DLD1 (cell line): ENCODE results near the gene PPTC7.
"Not testable (repeated sequence)": the region's sequence is repeated elsewhere in the genome, so short reads cannot be mapped to it uniquely, and the experiment has no call there.

Source experiments
- in situ Hi-C: cut with HindIII; loops from 2 replicates; pipeline ENCODE4 v1.10.0; 2017; ENCODE audit warnings: low sequenced_read_pairs

PPTC7 gene

DNA sequence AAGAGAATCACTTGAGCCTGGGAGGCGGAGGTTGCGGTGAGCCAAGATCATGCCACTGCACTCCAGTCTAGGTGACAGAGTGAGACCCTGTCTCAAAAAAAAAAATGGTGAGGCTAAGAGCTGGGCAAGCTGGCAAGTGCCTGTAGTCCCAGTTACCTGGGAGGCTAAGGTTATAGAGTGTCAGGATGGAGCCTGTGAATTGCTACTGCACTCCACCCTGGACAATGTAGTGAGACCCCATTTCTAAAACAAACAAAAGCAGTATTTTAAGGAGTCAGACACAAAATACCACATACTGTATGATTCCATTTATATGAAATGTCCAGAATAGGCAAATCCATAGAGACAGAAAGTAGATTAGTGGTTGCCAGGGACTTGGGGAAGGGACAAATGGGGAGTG is 4.0 kb upstream of the PPTC7 start:
- in situ Hi-C loops, result not testable (repeated sequence)

DNA sequence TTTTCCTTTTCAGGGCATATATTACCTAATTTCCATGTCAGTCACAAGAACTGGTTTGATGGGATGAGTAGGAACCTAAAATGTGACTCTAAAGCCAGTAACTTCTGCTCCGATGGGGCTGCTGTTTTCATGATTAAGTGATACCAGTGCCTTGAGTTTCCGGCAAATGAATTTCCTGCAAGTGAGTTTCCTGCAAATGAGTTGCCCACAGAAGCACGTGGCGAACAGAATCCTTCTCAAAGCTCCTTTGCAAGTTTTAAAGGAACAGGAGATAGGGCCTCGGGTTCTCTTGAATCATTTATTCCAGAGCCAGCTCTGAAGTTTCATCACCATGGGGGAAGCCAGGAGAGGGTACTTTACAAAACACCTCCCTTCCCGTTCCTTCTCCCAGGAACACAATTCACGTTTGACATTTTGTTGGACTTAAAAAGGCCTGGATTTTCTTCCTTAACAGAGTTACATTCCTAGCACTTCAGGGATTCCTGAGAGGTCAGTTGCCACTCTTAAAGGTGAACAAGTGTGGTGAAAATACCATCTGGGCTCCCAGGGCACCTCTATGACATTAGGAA is 2.2 kb upstream of the PPTC7 start:
- in situ Hi-C loops, result no loop called here

DNA sequence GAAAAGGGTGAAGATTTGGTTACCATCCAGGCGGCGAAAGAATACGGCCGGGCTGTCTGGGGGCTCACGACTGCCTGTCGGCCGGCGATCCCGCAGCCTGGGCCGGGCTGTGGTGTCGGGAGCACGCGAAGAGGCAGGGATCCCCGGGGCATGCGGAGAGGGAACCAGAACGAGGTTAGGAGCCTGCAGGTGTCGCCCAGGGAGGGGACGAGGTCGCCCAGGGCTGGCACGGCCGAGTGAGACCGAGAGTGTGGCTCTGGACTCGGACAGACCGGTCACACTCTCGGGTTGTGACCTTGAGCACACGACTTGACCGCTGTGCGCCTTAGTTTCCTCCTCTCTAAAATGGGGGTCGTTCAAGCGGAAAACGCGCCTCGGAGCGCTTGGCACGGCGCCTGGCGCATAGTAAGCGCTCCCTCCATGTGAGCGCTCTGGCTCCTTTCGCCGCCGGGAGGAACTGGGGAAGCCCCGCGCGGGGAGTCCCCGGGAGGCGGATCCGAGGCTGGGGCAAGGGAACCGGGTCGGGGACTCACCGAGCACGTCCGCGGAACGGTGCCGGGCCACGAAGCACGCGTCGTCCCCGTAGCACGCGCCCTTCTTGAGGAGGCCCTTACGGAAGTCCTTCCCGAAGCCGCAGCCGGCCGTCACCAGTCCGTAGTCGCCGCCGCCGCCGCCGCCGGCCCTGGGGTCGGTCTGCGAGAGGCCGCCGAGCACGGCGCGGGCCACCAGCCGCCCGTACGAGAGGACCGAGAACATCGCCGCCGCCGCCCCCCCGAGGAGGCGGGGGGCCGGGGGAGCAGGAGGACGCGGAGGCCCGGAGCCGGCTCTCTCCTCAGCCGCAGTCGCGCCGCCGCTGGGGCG is 612 bp downstream of the PPTC7 start:
- in situ Hi-C loops, result no loop called here

DNA sequence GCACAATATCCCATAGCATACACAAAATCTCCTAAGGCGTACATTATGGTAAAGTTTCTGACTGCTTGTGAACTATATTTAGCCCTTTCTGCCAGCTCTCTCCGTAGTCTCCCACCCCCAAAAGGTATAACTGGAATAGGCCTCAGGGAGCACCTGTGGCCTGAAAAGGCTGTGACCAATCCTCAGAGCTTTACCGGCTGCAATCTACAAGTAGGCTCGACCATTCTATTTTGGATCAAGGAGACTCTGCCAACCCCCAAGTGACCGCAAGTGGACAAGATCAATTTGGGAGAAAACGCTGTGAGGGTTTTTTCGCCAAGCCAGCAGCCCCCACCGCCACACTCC is 1.2 kb downstream of the PPTC7 start:
- in situ Hi-C loops, result no loop called here

GRCh38 chr12:110579535-110580253 is 3.4 kb downstream of the PPTC7 start:
- in situ Hi-C loops, result no loop called here

DNA sequence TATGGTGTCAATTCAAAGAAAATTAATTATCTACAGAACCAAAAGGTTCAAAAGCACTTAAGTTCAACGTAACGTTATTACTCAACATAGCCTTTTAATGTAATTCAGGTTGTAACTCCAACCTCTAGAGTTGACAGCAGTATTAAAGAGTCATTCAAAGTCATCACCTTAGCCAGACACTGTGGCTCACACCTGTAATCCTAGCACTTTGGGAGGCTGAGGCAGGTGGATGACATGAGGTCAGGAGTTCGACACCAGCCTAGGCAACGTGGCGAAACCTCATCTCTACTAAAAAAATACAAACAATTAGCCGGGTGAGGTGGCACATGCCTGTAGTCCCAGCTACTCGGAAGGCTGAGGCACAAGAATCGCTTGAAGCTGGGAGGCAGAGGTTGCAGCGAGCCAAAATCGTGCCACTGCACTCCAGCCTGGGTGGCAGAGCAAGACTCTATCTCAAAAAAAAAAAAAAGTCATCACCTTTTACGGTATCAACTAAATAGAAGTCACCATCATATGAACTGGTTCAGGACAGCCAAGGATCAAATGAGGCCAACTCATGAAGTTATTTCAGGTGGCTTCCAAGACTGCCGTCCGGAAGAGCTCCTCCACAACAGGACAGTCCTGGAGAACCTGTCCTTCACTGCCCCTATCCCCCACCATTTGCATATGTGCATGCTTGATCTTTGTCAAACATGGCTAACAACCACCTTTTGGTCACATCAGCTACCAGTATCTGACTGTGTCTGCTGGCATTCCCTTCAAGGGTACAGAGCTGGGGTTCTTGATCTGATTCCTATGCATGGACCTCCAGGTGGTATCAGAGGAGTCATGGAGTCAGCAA is 4.2 kb downstream of the PPTC7 start:
- in situ Hi-C loops, result no loop called here

GRCh38 chr12:110577864-110578693 is 5.0 kb downstream of the PPTC7 start:
- in situ Hi-C loops, result no loop called here

DNA sequence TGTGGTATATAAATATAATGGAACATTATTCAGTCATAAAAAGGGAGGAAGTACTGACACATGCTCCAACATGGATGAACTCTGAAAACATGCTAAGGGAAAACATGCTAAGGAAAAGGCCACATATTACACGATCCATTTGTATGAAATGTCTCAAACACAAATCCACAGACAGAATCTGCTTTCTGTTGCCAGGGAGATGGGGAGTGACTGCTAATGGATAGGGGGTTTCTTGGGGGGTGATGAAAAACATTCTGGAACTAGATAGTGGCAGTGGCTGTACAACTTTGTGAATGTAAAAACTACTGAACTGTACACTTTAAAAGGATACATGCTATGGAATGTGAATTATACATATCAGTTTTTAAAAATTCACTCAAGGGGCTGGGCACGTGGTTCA is 6.6 kb downstream of the PPTC7 start:
- in situ Hi-C loops, result no loop called here

DNA sequence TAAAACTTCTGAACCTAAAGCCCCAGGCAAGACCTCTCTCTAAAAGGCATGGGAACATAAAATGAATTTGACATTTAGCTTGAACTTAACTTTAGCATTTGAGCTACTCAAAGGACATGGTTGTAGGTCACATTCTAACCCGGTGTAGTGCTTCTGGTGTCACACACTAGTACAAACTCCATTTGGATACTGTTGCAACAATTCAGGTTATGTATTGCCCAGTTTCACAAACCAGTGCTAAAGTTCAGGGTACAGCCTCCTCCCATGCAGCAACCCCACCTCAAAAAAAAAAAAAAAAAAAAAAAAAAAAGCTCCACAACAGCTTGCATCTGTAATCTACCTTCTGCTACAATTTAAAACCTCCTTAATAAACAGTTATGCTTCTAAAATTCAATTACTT is 7.8 kb downstream of the PPTC7 start:
- in situ Hi-C loops, result no loop called here

DNA sequence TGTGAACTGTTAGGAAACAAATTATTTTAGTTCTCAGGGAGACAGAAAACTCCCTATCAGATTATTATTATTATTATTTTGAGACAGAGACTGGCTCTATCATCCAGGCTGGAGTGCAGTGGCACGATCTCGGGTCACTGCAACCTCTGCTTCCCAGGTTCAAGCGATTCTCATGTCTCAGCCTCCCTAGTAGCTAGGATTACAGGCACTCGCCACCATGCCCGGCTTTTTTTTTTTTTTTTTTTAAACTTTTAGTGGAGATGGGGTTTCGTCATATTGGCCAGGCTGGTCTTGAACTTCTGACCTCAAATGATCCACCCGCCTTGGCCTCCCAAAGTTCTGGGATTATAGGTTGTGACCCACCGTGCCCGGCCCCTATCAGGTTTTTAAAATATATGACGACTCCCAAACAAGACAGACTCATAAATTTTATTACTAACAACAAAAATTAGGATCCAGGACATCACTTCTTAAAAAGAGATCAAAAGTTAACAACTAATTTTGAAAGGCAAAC is 8.3 kb downstream of the PPTC7 start:
- in situ Hi-C loops, result loop anchor here (5.0 kb wide), 1 partner anchor 47 kb away; no protein-coding TSS in a partner anchor

DNA sequence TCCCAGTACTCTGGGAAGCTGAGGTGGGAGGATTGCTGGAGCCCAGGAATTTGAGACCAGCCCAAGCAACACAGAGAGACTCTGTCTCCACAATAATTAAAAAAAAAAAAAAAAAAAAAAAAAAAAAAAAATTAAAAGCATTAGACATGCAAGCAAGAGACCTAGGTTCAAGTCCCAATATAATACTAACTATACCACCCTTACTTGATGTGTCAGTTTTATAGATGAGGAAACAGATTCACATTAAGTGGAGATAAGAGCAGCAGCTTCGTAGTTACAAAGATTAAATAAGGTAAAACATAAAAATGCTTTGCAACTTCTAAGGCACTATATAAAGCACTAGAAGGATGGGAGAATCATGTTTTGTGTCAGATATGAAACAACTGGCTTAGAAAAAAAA is 9.1 kb downstream of the PPTC7 start:
- in situ Hi-C loops, result loop anchor here (5.0 kb wide), 1 partner anchor 47 kb away; no protein-coding TSS in a partner anchor

DNA sequence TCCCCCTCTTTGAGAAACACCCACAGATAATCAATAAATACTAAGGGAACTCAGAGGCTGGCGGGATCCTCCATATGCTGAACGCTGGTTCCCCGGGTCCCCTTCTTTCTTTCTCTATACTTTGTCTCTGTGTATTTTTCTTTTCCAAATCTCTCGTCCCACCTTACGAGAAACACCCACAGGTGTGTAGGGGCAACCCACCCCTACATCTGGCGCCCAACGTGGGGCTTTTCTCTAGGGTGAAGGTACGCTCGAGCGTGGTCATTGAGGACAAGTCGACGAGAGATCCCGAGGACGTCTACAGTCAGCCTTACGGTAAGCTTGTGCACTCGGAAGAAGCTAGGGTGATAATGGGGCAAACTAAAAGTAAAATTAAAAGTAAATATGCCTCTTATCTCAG is 12.3 kb downstream of the PPTC7 start:
- in situ Hi-C loops, result loop anchor here (5.0 kb wide), 1 partner anchor 43 kb away; no protein-coding TSS in a partner anchor

DNA sequence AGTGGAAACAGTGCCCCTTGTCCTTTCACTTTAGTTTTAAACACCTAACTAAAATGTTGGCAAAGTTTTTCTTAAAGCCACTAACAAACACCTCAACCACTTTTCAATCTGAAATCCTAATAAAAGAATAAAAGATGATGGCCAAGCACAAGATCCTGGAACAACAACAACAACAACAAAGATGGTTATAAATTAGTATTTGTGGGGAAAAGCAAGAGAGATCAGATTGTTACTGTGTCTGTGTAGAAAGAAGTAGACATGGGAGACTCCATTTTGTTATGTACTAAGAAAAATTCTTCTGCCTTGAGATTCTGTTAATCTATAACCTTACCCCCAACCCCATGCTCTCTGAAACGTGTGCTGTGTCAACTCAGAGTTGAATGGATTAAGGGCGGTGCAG is 13.3 kb downstream of the PPTC7 start:
- in situ Hi-C loops, result loop anchor here (5.0 kb wide), 1 partner anchor 43 kb away; no protein-coding TSS in a partner anchor

- in situ Hi-C loops, result no loop called here
Observed at GRCh38 chr12:110568752-110569151, 14.4 kb downstream of the PPTC7 start.

DNA sequence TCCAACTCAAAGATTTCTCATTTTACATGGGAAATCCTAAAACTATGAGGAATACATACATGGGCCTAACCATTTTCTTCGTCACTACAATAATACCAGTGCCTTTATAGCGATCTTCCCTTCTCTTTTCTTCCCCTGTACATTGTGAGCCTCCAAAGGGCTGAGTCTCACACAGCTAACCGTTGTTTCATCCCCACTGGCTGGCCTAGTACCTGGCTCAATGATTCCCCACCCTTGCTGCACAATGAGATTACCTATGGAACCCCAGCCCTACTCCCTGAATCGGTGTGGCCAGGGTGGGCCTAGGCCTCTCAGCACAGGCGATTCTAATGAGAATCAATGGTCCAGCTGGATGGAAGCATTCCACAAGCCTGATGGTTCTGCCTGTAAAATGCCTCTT is 16.1 kb downstream of the PPTC7 start:
- in situ Hi-C loops, result no loop called here

- in situ Hi-C loops, result no loop called here
Observed at GRCh38 chr12:110565894-110566871, 16.9 kb downstream of the PPTC7 start.

DNA sequence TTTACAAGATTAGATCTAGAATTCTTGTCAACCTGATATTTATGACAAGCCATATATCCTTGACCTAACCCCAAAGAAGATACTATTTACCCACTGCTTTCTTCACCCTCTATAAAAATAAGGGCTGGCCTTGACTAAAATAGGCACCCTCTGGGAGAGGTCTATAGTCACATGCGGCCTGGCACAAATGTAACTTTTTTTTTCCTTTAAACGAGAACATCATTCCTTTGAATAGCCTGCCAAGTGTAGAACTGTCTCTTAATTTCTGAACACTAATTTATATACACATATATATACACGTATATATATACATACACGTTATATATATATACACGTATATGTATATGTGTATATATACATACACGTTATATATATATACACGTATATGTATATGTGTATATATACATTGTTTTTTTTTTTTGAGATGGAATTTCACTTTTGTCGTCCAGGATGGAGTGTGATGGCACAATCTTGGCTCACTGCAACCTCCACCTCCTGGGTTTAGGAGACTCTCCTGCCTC is 18.6 kb downstream of the PPTC7 start:
- in situ Hi-C loops, result no loop called here

DNA sequence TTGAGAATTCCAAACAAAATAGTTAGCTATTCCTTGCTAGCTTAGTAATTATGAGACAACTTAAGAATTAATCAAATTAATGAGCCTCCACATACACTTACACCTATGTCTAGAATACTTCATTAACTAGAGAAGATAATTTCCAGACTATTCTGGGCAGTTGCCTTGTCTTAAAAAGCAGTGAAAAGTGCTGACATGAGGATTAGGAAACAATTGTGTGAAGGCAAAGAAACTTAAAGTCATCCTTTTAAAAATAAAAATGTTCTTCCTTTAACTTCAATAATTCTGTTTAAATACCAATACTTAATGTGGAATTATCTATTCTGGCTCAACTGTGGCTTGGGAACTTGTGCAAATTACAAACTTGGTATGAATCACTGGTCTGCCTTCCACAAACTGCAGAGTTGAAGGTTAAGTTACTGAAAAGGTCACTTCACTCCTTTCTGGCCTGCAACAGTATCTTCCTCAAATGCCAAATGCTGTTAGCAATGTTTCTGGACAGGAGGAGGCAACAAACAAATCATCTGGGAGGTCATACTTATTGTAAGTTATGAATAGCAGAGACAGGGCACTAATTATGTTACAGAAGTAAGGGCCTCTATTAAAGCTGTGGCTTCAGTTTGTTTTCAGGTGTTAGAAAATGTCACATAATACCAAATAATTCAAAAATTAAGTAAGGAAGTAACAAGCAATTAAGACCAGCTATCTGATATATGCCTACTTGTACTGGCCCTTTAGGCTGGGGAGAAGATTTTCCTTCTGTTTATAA is 19.2 kb downstream of the PPTC7 start:
- in situ Hi-C loops, result no loop called here
